Measurements from ENCODE around the gene PDK2. TPM values are rescaled to one million over a fixed set of nuclear protein-coding genes. Genes with fewer than 3 reads are reported as not detected.
A peak's percentile ranks its signal among the peaks of the same experiment; 100 is the strongest.

PDK2 gene
- total RNA-seq, 1 experiment from 2014 or later = 20.4 TPM

- no TSS peak for BruUV-seq (replicated peaks)
- Histone ChIP-seq H3K36me3 (ENCODE audit: insufficient read depth, low read length, poor library complexity, severe bottlenecking) (peaks cover 5% of the 10 kb centered on the region), H3K27me3 (replicated peaks; ENCODE audit: insufficient read depth, low read depth, low read length, poor library complexity) (no peaks in the 10 kb centered on the region), H3K9me3 (ENCODE audit: low read depth, low read length, poor library complexity, severe bottlenecking) (no peaks in the 10 kb centered on the region), H3K4me1 (ENCODE audit: insufficient read depth, low read length, poor library complexity, severe bottlenecking) (peaks cover 26% of the 10 kb centered on the region), H3K4me3 (ENCODE audit: low read depth, low read length, poor library complexity, severe bottlenecking) (no peak overlapping the region), H3K27ac (ENCODE audit: low read depth, low read length, poor library complexity, severe bottlenecking) (no peak overlapping the region)
- peak; percentile 44 for DNase-seq (ENCODE audit: low spot score)
- ChIA-PET POLR2A (ENCODE audit: low non-redundant PET) (no interaction called here), CTCF (interaction anchor here (1.0 to 1.5 kb wide), 3 partner anchors 23 to 52 kb away, joined by 4 read pairs; no protein-coding TSS in a partner anchor)
- intact Hi-C loops (cut with micrococcal nuclease; ENCODE audit: unreplicated experiment) = no loop called here
- TF ChIP-seq, protein P1, sequence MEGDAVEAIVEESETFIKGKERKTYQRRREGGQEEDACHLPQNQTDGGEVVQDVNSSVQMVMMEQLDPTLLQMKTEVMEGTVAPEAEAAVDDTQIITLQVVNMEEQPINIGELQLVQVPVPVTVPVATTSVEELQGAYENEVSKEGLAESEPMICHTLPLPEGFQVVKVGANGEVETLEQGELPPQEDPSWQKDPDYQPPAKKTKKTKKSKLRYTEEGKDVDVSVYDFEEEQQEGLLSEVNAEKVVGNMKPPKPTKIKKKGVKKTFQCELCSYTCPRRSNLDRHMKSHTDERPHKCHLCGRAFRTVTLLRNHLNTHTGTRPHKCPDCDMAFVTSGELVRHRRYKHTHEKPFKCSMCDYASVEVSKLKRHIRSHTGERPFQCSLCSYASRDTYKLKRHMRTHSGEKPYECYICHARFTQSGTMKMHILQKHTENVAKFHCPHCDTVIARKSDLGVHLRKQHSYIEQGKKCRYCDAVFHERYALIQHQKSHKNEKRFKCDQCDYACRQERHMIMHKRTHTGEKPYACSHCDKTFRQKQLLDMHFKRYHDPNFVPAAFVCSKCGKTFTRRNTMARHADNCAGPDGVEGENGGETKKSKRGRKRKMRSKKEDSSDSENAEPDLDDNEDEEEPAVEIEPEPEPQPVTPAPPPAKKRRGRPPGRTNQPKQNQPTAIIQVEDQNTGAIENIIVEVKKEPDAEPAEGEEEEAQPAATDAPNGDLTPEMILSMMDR (conservative IDR thresholded peaks at IDR 0.05; ENCODE audit: low read depth, low read length) = peak; percentile 49
- TF ChIP-seq EZH2 (IDR thresholded peaks at IDR 0.05; ENCODE audit: borderline replicate concordance, low read depth, low read length, poor library complexity, severe bottlenecking) = no peak
Measured at GRCh38 chr17:50117202-50118051, 22.3 kb downstream of the PDK2 start.

DNA sequence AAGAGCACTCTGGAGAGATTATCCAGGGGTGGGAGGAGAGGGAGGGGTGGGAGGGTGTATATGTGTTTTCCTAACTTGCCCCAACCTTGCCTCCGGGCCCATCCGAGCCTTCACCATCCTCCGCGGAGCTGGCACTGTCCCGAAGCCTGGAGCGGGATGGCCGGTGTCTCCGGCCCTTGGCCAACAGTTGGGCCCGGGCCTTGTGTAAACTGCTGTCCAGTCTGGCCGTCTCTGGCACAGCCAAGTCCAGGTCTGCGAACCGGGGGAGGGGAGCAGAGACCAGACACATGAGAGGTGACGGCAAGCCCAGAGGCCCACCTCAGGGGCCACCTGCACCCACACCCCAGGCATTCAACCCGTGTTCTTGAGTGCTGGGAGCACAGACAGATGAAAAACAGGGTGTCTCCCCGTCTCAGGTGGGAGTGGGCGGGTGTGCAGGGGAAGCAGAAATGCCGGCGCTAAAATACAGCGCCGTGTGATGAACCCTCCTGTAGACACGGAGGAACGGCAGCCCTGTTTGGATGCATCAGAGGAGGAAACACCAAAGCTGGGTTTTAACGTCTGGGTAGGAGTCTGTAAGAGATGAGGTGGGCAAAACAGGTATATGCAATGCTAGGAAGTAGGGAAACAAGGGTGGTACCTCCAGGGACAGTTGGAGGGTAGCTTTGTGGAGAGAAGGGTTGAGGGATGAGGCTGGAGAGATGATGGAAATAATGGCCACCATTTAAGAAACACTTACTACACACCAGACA, 23.1 kb downstream of the PDK2 start:
- intact Hi-C loops (cut with micrococcal nuclease; ENCODE audit: unreplicated experiment) = no loop called here
- TF ChIP-seq EZH2 (IDR thresholded peaks at IDR 0.05; ENCODE audit: borderline replicate concordance, low read depth, low read length, poor library complexity, severe bottlenecking) = no peak
- TF ChIP-seq, protein P1 (conservative IDR thresholded peaks at IDR 0.05; ENCODE audit: low read depth, low read length) = no peak

DNA sequence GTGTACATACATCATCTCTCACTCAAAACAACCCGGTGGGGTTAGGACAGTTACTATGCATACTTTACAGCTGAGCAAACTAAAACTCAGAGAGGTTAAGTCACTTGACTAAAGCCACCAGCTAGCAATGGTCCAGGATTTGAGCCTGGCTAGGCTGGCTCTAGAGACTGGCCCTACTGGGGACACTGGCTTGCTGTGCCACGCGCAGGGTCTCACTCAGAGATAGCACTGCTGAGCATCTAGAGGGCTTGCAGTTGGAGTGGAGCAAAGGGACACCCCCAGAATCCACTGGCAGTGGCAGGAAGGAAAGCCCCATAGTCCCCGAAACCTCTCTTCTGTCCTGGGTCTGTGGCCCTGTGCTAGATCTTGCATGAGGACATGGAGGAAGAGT, 23.7 kb downstream of the PDK2 start:
- Histone ChIP-seq H3K9me3 (ENCODE audit: low read depth, low read length, poor library complexity, severe bottlenecking) (no peaks in the 10 kb centered on the region), H3K36me3 (ENCODE audit: insufficient read depth, low read length, poor library complexity, severe bottlenecking) (peaks cover 2% of the 10 kb centered on the region), H3K27me3 (replicated peaks; ENCODE audit: insufficient read depth, low read depth, low read length, poor library complexity) (no peaks in the 10 kb centered on the region), H3K4me1 (ENCODE audit: insufficient read depth, low read length, poor library complexity, severe bottlenecking) (peaks cover 40% of the 10 kb centered on the region), H3K4me3 (ENCODE audit: low read depth, low read length, poor library complexity, severe bottlenecking) (no peak overlapping the region), H3K27ac (ENCODE audit: low read depth, low read length, poor library complexity, severe bottlenecking) (no peak overlapping the region)
- no peak for TF ChIP-seq EZH2 (IDR thresholded peaks at IDR 0.05; ENCODE audit: borderline replicate concordance, low read depth, low read length, poor library complexity, severe bottlenecking)
- TF ChIP-seq, protein P1 (conservative IDR thresholded peaks at IDR 0.05; ENCODE audit: low read depth, low read length) = no peak
- no peak for DNase-seq (ENCODE audit: low spot score)
- intact Hi-C loops (cut with micrococcal nuclease; ENCODE audit: unreplicated experiment) = no loop called here
- BruUV-seq (replicated peaks) = no TSS peak
- POLR2A ChIA-PET (ENCODE audit: low non-redundant PET) = no interaction called here
- CTCF ChIA-PET = interaction anchor here (0.6 kb wide), 1 partner anchor 25 kb away, joined by 5 read pairs; no protein-coding TSS in a partner anchor

More for the DNA sequence above, 23.1 kb downstream of the PDK2 start:
- Histone ChIP-seq H3K27me3 (replicated peaks; ENCODE audit: insufficient read depth, low read depth, low read length, poor library complexity) (no peaks in the 10 kb centered on the region), H3K36me3 (ENCODE audit: insufficient read depth, low read length, poor library complexity, severe bottlenecking) (peaks cover 5% of the 10 kb centered on the region), H3K4me1 (ENCODE audit: insufficient read depth, low read length, poor library complexity, severe bottlenecking) (peaks cover 34% of the 10 kb centered on the region), H3K4me3 (ENCODE audit: low read depth, low read length, poor library complexity, severe bottlenecking) (no peak overlapping the region), H3K27ac (ENCODE audit: low read depth, low read length, poor library complexity, severe bottlenecking) (no peak overlapping the region), H3K9me3 (ENCODE audit: low read depth, low read length, poor library complexity, severe bottlenecking) (no peaks in the 10 kb centered on the region)
- ChIA-PET CTCF (interaction anchor here (0.6 to 1.4 kb wide), 2 partner anchors 24 to 33 kb away, joined by 4 to 5 read pairs; no protein-coding TSS in a partner anchor), POLR2A (ENCODE audit: low non-redundant PET) (no interaction called here)
- no peak for DNase-seq (ENCODE audit: low spot score)
- no TSS peak for BruUV-seq (replicated peaks)

Data from A673 (cell line).